OCI-LY3 (cell line): ENCODE results near the gene ST7.

Experiments used
- CTCF ChIP-seq: fragments of 200-600, 300-600 bp; sonication (generic); IDR thresholded peaks from 2 replicates; pipeline ENCODE4 v1.5.1; 2014; ENCODE audit warnings: antibody characterized with exemption, low read length, low read depth
- EZH2phosphoT487 ChIP-seq: fragments of 200-600 bp; shearing (Covaris generic); IDR thresholded peaks from 2 replicates; pipeline ENCODE4 v1.6.1; 2018; ENCODE audit warnings: antibody characterized with exemption, mixed run types, low read depth

- TF ChIP-seq CTCF (no peak), EZH2phosphoT487 (no peak)
These were observed 325.9 kb downstream of the ST7 start for GRCh38 chr7:117279203-117279602.
